ENCODE measurements around the gene IKZF1. TPM values are rescaled to one million over a fixed set of nuclear protein-coding genes. Genes with fewer than 3 reads are reported as not detected.

The IKZF1 gene
- total and polyA plus RNA-seq, 2 of the 4 experiments (the other 2 are of a cell fraction), result not detected

GRCh38 chr7:50355817-50356178 lies 51.3 kb downstream of the IKZF1 start:
- in situ Hi-C loops (cut with MboI; ENCODE audit: low sequenced_read_pairs), result no loop called here

More at GRCh38 chr7:50355817-50356178, 51.3 kb downstream of the IKZF1 start:
- dilution Hi-C loops (cut with HindIII; ENCODE audit: low sequenced_read_pairs, unreplicated experiment) (no loop called here), intact Hi-C loops (cut with micrococcal nuclease) (no loop called here)
- no peak overlapping the region for H4K8ac ChIP-seq (ENCODE audit: low read depth in 2 of 2, low read length in 2 of 2)
- no peak overlapping the region for H2BK20ac ChIP-seq (ENCODE audit: low read depth, low read length)
- no peak overlapping the region for H3K23ac ChIP-seq (ENCODE audit: low read depth, low read length)
- no peaks in the 10 kb centered on the region for H4K20me1 ChIP-seq (ENCODE audit: insufficient read depth, low read length)
- no peak overlapping the region for H3K27ac ChIP-seq (ENCODE audit: insufficient read depth, low read length)
- H3K9ac ChIP-seq (ENCODE audit: low read depth, low read length), result no peak overlapping the region
- H3K14ac ChIP-seq (replicated peaks; ENCODE audit: low read depth, low read length), result no peak overlapping the region
- no CpG with 5 or more reads among the region's 9 CpGs for WGBS, 2 experiments (ENCODE audit: extremely low coverage in 2 of 2, insufficient read length in 1 of 2)
- no peaks in the 10 kb centered on the region; the same call in 1 of the 2 replicates for H3K27me3 ChIP-seq (ENCODE audit: control insufficient read depth, insufficient read depth, low read length)
- H4K5ac ChIP-seq (ENCODE audit: low read depth, low read length), result no peak overlapping the region
- CTCF ChIA-PET, result no interaction called here
- H3K4me3 ChIP-seq (ENCODE audit: insufficient read depth, low read depth, low read length), result no peak overlapping the region
- TF ChIP-seq RCOR1 (IDR thresholded peaks at IDR 0.05; ENCODE audit: insufficient replicate concordance, low read length) (no peak), CTCF (conservative IDR thresholded peaks at IDR 0.05; ENCODE audit: low read depth, low read length) (no peak), NFE2L2 (IDR thresholded peaks at IDR 0.05; ENCODE audit: low read depth, low read length) (no peak), FOS (IDR thresholded peaks at IDR 0.05; ENCODE audit: low read depth, low read length) (no peak), POLR2A (IDR thresholded peaks at IDR 0.05; ENCODE audit: low read depth, low read length) (no peak)
- H3K18ac ChIP-seq (ENCODE audit: low read depth, low read length), result no peak overlapping the region
- DNase-seq (no peak), ATAC-seq (ENCODE audit: low read depth) (no peak)
- no peaks in the 10 kb centered on the region for H3K9me3 ChIP-seq (ENCODE audit: control insufficient read depth, insufficient read depth, low read length)
- no peak overlapping the region for H3K4ac ChIP-seq (ENCODE audit: low read depth, low read length)
- H2AK5ac ChIP-seq (ENCODE audit: low read depth, low read length), result no peak overlapping the region
- no peak overlapping the region for H2BK5ac ChIP-seq (ENCODE audit: low read depth, low read length, poor library complexity, severe bottlenecking)
- POLR2A ChIA-PET (ENCODE audit: unreplicated experiment), result no interaction called here
- H4K91ac ChIP-seq (ENCODE audit: insufficient read depth, low read depth, low read length), result no peak overlapping the region
- H2AK9ac ChIP-seq (replicated peaks; ENCODE audit: low read depth, low read length, poor library complexity), result no peak overlapping the region
- no TSS peak for BruUV-seq (replicated peaks)
- no peak overlapping the region for H3K56ac ChIP-seq (ENCODE audit: extremely low read depth, insufficient read depth, low read length)
- H2BK120ac ChIP-seq (ENCODE audit: low read depth, low read length), result no peak overlapping the region
- no peaks in the 10 kb centered on the region for H3K79me1 ChIP-seq (ENCODE audit: low read depth in 1 of 2, low read length in 2 of 2)
- no peaks in the 10 kb centered on the region for H3K9me1 ChIP-seq (ENCODE audit: insufficient read depth, low read length)
- H3K4me1 ChIP-seq (ENCODE audit: control insufficient read depth, insufficient read depth, low read length), result no peaks in the 10 kb centered on the region
- H3K4me2 ChIP-seq (ENCODE audit: low read depth, low read length), result no peak overlapping the region
- H3K36me3 ChIP-seq (ENCODE audit: control insufficient read depth, insufficient read depth, low read length), result no peaks in the 10 kb centered on the region
- no peak overlapping the region for H2AFZ ChIP-seq (replicated peaks; ENCODE audit: low read length, poor library complexity)
- no peak overlapping the region for H2BK15ac ChIP-seq (ENCODE audit: low read depth, low read length)
